ENCODE results near the gene COP1. TPM values are rescaled to one million over a fixed set of nuclear protein-coding genes. Genes with fewer than 3 reads are reported as not detected.

COP1 gene
- polyA plus RNA-seq, 3 donors: 44.0 to 74.2 (median 68.6) TPM

DNA sequence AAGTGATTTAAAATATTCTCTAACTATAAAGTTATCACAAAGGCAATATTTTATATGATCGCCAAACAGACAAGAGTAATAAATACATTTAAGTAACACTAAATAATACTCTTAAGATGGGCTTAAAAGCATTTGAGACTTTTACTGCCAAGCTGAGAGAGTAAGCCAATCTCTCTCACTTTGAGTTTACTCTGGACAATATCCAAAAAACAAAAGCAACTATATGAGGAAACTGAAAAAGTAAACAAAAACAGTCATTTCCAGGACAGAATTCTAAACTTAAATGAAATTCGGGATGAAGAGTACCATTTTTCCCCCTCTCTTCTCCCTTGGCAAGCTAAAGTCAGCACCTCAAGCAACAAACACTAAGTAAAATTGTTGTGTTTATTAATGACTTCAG is 173.2 kb downstream of the COP1 start:
- H4K20me1 ChIP-seq (ENCODE audit: insufficient read depth, low read length): peaks cover 60% of the 10 kb centered on the region
- no peaks in the 10 kb centered on the region for H3K4me1 ChIP-seq (ENCODE audit: control insufficient read depth in 1 of 2, insufficient read depth in 2 of 2, low read length in 2 of 2)
- peaks cover 6% of the 10 kb centered on the region for H3K79me2 ChIP-seq (ENCODE audit: insufficient read depth, low read length)
- intact Hi-C loops (cut with micrococcal nuclease): no loop called here
- peaks cover 48 to 86% of the 10 kb centered on the region in 2 donors for H3K36me3 ChIP-seq (replicated peaks in 1 of 2; ENCODE audit: control insufficient read depth in 1 of 2, insufficient read depth in 2 of 2, low read length in 2 of 2)
- Mint-ChIP-seq H3K27ac (no peak overlapping the region), H3K27me3 (ENCODE audit: low read depth in 3 of 3) (no peaks in the 10 kb centered on the region), H3K9me3 (peaks cover 0 to 3% (median 0%) of the 10 kb centered on the region in 7 donors), H3K4me3 (no peak overlapping the region), H3K4me1 (no peaks in the 10 kb centered on the region), H3K36me3 (peaks cover 56 to 72% of the 10 kb centered on the region in 2 donors)
- TF ChIP-seq, protein P1, sequence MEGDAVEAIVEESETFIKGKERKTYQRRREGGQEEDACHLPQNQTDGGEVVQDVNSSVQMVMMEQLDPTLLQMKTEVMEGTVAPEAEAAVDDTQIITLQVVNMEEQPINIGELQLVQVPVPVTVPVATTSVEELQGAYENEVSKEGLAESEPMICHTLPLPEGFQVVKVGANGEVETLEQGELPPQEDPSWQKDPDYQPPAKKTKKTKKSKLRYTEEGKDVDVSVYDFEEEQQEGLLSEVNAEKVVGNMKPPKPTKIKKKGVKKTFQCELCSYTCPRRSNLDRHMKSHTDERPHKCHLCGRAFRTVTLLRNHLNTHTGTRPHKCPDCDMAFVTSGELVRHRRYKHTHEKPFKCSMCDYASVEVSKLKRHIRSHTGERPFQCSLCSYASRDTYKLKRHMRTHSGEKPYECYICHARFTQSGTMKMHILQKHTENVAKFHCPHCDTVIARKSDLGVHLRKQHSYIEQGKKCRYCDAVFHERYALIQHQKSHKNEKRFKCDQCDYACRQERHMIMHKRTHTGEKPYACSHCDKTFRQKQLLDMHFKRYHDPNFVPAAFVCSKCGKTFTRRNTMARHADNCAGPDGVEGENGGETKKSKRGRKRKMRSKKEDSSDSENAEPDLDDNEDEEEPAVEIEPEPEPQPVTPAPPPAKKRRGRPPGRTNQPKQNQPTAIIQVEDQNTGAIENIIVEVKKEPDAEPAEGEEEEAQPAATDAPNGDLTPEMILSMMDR (IDR thresholded peaks at IDR 0.05): no peak
- no peaks in the 10 kb centered on the region for H3K9me3 ChIP-seq (replicated peaks in 1 of 2; ENCODE audit: control insufficient read depth in 1 of 2, insufficient read depth in 1 of 2, low read length in 2 of 2)
- no peaks in the 10 kb centered on the region for H3K27me3 ChIP-seq (ENCODE audit: control insufficient read depth in 2 of 2, insufficient read depth in 2 of 2, low read length in 2 of 2)
- no peak overlapping the region for H2AFZ ChIP-seq (ENCODE audit: insufficient read depth, low read depth, low read length, poor library complexity, severe bottlenecking)
- no peak overlapping the region for H3K9ac ChIP-seq (ENCODE audit: insufficient read depth, low read length, poor library complexity, severe bottlenecking)
- WGBS (ENCODE audit: insufficient coverage): no CpG with 5 or more reads among the region's 2 CpGs
- H3K4me3 ChIP-seq (replicated peaks in 1 of 3; ENCODE audit: low read depth in 2 of 3, low read length in 3 of 3): no peak overlapping the region
- H3K27ac ChIP-seq (ENCODE audit: low read depth in 1 of 2, low read length in 2 of 2): no peak overlapping the region
- DNase-seq: no peak
- no peak overlapping the region for H3K4me2 ChIP-seq (replicated peaks; ENCODE audit: extremely low read depth, low read length, poor library complexity, severe bottlenecking)

DNA sequence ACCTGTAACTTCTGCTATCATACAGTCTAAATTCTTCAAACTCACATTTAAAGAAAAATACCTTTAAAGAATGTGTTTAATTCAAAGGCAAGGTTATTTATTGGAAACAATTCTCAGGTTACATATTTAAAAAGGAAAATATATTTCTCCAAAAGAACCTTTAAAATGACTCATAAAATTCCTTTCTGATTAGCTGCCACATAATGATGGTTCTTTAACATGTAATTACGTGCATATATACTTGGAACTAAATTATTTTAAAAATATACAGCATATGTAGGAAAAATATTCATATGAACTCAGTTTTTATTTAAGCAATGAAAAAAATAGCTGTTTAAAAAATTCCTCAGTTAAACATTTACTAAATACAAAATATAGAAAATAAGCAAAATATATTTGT is 173.6 kb downstream of the COP1 start:
- Histone ChIP-seq H3K36me3 (replicated peaks in 1 of 2; ENCODE audit: control insufficient read depth in 1 of 2, insufficient read depth in 2 of 2, low read length in 2 of 2) (peaks cover 45 to 84% of the 10 kb centered on the region in 2 donors), H3K4me2 (replicated peaks; ENCODE audit: extremely low read depth, low read length, poor library complexity, severe bottlenecking) (no peak overlapping the region), H4K20me1 (ENCODE audit: insufficient read depth, low read length) (peaks cover 63% of the 10 kb centered on the region), H3K9ac (ENCODE audit: insufficient read depth, low read length, poor library complexity, severe bottlenecking) (no peak overlapping the region), H3K27ac (ENCODE audit: low read depth in 1 of 2, low read length in 2 of 2) (no peak overlapping the region), H3K27me3 (ENCODE audit: control insufficient read depth in 2 of 2, insufficient read depth in 2 of 2, low read length in 2 of 2) (no peaks in the 10 kb centered on the region), H3K4me1 (ENCODE audit: control insufficient read depth in 1 of 2, insufficient read depth in 2 of 2, low read length in 2 of 2) (no peaks in the 10 kb centered on the region), H3K4me3 (replicated peaks in 1 of 3; ENCODE audit: low read depth in 2 of 3, low read length in 3 of 3) (no peak overlapping the region), H3K9me3 (replicated peaks in 1 of 2; ENCODE audit: control insufficient read depth in 1 of 2, insufficient read depth in 1 of 2, low read length in 2 of 2) (no peaks in the 10 kb centered on the region), H3K79me2 (ENCODE audit: insufficient read depth, low read length) (peaks cover 6% of the 10 kb centered on the region), H2AFZ (ENCODE audit: insufficient read depth, low read depth, low read length, poor library complexity, severe bottlenecking) (no peak overlapping the region)
- intact Hi-C loops (cut with micrococcal nuclease): no loop called here
- TF ChIP-seq, protein P1 (IDR thresholded peaks at IDR 0.05): no peak
- WGBS (ENCODE audit: insufficient coverage): no CpG with 5 or more reads among the region's 1 CpG
- H3K27me3 Mint-ChIP-seq (ENCODE audit: low read depth in 3 of 3): no peaks in the 10 kb centered on the region
- no peaks in the 10 kb centered on the region for H3K4me1 Mint-ChIP-seq
- peaks cover 55 to 71% of the 10 kb centered on the region in 2 donors for H3K36me3 Mint-ChIP-seq
- no peak overlapping the region for H3K27ac Mint-ChIP-seq
- no peak for DNase-seq
- peaks cover 0 to 3% (median 0%) of the 10 kb centered on the region in 7 donors for H3K9me3 Mint-ChIP-seq
- no peak overlapping the region for H3K4me3 Mint-ChIP-seq

Measured in CD14-positive monocyte (primary cell).